NCI-H774 (cell line): ENCODE data around the gene TLR7.

Source experiments
- DNase-seq: peaks from one replicate; lab custom pipeline; 2025; lab: John Stamatoyannopoulos, UW

The TLR7 gene

DNA sequence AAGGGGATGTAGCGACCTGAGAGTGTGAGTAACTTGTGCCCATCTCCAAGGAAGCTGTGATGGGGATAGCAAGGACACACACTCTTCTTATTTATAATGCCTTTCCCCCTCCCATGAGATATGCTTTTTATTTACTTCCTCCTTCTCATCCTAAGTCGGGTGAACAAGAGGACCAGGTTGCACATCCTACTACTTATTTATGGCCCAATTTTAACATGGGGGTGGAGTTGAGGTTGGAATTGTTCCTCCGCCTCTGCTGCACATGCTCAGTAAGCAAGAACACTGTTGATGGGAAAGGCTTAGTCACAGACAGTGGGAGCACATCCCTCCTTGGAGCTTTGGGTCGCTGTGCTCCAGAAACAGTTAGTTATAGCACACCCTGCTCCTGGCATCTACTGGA, 24.3 kb downstream of the TLR7 start:
- no peak for DNase-seq

DNA sequence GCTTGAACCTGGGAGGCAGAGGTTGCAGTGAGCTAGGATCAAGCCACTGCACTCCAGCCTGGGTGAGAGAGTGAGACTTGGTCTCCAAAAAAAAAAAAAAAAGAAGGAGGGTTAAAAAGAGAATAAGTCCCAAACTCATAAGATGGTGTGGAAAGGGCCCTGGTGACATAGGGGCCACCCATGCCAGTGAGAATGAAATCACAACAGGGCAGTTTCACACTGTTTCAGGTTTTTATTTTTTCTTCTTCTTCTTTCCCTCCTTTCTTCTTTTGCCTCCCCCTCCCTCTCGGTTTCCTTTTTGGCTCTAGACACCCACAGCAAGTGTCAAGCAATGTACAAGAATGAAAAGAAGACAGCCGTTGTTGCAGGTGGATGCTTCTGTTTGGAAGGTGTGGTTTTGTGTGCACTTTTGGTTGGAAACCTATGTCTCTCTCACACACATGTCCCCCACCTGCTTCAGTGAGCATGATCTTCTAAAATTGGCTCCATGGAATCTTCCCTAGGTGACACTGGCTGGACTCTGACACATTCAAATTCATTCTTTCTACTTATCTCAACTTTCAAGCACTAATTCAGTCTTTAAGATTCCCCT, 25.1 kb downstream of the TLR7 start:
- DNase-seq, result no peak

DNA sequence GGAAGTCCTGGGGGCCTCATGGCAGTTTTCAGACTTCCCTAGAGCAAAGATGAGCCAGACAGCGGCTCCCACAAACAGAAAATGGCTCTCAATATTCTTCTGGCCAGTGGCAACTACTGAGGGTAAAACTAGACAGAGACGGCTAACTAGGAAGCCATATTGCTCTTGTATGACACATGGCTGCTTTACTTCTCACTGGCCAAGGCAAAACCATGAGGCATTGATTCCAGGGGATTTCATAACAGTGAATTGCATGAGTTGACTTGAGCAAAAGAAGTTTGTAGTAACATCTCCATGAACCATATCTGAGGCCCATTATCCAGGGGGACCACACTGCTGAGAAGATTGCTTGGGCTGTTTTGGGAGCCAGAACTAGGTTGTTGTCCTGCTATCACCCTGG, 25.8 kb downstream of the TLR7 start:
- DNase-seq, result no peak

DNA sequence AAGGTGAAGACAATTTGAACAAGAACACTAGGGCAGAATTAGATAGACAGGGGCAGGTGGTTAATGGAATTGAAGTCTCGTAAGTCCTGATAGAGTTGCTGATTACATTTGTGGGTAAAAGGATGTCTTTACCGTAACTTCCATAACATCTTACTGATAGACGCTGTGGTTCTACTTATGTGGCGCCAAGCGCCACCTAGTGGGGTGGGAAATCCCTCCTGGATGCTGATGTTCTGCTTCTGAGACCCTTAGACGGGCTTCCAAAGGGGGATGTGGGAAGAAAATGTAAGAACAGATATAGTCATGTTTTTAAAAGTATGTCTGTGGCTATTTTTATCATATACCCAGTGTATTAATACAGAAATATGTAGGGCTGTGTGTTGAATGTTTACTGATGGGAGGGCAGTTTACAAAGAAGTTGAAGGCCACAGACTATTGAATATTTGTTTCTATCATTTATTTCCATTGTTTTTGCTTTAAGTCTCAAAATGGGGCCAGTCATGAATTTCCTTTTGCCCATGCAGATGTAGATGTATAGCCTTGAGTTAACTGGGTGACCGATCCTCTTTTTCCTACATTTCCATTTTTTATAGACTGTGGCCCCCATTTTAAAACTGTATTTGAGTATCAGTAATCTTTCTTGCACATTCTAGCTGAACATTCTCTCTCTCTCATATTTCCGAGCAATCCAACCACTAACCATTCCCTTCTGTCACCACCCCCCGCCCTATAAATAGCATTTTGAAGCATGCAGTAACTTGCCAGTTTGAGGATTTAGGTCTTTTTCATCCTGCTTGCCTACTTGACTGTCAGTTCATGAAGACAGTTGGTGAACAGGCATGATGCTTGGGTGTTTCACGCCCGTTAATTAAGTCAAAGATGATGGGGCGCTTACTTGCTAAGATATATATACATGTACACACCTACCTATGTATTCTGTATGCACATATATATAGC, 27.5 kb downstream of the TLR7 start:
- no peak for DNase-seq

- DNase-seq, result no peak
Measured at GRCh38 chrX:12895866-12896265, 29.0 kb downstream of the TLR7 start.

- no peak for DNase-seq
Measured at GRCh38 chrX:12896935-12897334, 30.1 kb downstream of the TLR7 start.

- DNase-seq, result no peak
Measured at GRCh38 chrX:12898073-12898472, 31.2 kb downstream of the TLR7 start.

DNA sequence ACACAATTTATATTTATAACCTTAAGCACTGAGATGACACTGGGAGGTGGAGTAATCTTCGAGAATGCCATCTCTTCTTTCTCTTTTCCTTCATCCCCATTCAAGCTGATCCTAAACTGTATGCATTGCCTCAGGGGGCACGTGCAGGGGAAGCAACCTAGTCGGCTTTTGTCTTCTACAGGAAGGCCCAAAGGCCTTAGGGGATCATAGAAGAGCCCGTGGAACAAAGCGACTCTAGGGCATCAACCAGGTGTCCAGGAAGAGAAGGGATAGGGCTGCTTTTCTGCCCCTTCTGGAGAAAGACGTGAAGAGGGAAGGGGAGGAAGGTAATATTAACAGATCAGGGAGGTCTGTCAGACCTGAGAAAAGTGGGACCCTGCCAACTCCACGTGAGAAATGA, 32.6 kb downstream of the TLR7 start:
- no peak for DNase-seq

DNA sequence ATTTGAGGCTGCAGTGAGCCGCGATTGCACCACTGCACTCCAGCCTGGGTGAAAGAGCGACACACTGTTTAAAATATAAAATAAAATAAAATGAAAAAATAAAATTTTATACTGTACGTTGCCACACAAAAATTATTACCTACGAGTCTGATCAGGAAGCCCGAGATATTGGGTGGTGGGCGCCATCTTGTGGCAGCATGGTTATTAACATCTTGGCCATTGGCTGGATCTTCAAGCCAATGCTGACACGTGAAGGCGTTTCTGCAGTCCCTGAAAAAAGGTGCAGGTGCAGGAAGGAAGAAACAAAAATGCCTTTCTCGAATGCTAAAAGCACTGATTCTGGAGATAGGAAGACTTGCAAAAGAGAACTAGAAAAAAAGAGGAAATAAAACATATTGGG, 34.6 kb downstream of the TLR7 start:
- DNase-seq, result no peak

- no peak for DNase-seq
Measured at GRCh38 chrX:12903646-12904045, 36.8 kb downstream of the TLR7 start.

DNA sequence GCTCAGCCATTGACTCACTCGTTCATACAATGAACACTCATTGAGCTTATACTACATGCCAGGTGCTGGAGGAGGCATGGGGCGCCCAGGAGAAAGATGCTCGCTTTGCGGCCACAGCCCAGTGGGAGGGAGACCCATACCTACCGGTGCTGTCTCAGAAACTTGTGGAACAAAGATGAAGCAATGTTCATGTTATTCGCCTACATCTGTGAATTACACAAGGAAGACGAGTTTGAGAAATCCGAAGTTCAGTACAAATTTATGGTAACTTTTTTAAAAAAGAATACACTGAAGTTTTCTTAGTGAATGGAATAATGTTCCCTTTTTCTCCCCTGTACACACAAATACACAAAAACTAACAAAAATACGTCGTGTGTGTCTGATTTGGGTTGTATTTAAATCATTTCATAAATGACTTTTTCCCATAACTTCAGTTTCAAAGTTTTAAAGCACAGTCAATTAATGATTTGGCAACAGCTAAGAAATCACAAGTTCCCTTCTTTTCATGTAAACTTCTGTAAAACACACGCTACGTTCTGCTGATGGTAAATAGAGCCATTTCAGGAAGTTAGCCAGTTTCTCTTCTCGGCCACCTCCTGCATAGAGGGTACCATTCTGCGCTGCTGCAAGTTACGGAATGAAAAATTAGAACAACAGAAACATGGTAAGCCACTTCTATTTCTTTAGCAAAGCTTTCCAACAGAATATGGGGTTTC, 39.3 kb downstream of the TLR7 start, which contains the start of gene TLR8:
TSS of gene TLR8 (plus strand) at position 575 of the 716 bp plus-strand sequence. CDS start at position 662, 87 bp downstream.
- no peak for DNase-seq

DNA sequence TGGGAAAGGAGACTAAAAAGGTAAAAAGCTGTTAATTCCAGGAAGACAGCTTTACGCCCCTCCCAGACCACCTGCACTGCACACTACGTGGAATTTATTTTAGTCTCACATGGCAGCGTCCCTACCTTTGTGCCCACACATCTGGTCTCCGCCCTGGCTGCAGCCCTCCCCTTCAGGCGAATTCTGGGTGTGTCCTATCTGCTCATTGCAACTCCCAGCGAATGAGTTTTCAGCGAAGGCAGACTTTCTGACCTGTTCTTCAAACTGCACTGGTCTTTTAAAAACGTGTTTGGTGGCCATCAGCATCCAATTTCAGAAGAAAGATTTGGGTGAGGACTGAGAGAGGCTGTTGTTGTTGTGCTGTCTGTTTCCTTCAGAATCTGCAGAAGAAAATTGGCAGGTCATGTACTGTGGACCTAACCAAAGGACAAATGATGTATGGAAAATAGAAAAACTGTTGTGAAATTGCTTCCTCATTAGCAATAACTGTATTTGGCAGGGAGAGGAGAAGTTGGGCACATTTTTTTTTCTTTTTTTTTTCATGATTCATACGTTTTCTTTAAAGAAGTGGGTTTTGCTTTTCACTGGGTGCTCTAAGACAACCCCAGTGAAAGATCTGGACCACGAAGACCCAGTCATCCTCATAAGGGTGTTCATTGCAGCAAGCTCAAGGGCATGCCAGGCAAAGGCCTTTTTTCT, 43.7 kb downstream of the TLR7 start:
- no peak for DNase-seq

DNA sequence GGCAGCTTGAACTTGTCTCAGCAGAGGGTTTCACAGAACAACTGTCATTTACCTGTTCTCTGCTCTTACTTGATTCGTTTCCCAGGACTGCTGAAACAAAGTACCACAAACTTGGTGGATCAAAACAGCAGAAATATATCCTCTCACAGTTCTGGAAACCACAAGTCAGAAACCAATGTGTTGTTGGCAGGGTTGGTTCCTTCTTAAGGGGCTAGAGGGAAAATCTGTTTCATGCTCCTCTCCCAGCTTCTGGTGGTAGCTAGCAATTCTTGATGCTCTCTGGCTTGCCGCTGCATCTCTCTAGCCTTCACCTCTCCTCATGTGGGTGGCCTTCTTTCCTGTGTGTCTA, 44.2 kb downstream of the TLR7 start:
- DNase-seq, result no peak

DNA sequence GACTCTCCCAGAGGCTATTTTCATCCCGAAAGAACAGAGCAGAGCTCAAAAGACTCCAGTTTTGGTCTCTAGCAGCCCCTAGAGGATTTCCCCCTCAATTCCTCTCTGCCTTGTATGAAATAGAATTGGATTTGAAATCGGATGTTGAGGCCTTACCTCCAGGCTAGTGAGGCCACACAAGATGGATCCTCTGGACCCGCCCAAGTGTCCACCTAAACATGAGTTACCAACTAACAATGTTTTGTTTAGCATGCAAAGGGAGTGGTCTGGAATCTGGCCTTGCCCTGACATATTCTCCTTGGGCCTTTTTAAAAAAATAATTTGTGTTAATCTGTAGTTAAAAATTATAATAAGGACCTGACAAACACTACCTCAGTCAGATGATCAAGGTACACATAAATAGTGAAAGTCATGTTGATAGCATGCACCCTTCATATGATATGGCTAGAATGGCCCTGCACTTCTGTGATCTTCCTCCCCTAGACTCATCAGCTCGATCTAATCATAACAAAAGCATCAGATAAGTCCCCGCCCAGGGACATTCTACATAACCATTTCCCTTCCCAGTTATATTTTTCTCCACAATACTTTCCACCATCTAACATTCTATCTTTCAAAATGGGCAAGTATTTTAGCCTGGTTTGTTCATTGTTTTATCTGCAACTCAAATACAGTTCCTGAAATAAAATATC, 46.1 kb downstream of the TLR7 start:
- no peak for DNase-seq

DNA sequence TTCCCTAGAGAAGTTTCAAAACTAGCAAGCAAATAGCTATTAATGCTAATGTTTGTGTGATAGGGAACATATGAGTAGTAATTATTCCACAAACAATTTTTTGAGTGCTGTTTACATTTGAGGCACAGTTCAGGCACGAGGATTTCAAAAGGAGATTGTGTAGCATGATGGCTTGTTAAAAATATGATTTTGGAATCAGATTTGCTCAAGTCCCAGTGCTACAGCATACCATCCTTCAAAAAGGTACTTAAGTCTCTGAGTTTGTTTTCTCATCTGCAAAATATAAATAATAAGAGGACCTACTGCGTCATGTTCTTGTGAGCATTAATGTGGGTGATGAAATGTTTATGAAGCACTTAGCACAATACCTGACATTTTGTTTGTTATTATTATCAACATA, 50.9 kb downstream of the TLR7 start:
- DNase-seq, result no peak

GRCh38 chrX:12919051-12919450, 52.2 kb downstream of the TLR7 start:
- no peak for DNase-seq

DNA sequence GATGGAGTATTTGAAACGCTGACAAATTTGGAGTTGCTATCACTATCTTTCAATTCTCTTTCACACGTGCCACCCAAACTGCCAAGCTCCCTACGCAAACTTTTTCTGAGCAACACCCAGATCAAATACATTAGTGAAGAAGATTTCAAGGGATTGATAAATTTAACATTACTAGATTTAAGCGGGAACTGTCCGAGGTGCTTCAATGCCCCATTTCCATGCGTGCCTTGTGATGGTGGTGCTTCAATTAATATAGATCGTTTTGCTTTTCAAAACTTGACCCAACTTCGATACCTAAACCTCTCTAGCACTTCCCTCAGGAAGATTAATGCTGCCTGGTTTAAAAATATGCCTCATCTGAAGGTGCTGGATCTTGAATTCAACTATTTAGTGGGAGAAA, 52.7 kb downstream of the TLR7 start:
- no peak for DNase-seq

GRCh38 chrX:12920990-12921389, 54.1 kb downstream of the TLR7 start:
- no peak for DNase-seq

DNA sequence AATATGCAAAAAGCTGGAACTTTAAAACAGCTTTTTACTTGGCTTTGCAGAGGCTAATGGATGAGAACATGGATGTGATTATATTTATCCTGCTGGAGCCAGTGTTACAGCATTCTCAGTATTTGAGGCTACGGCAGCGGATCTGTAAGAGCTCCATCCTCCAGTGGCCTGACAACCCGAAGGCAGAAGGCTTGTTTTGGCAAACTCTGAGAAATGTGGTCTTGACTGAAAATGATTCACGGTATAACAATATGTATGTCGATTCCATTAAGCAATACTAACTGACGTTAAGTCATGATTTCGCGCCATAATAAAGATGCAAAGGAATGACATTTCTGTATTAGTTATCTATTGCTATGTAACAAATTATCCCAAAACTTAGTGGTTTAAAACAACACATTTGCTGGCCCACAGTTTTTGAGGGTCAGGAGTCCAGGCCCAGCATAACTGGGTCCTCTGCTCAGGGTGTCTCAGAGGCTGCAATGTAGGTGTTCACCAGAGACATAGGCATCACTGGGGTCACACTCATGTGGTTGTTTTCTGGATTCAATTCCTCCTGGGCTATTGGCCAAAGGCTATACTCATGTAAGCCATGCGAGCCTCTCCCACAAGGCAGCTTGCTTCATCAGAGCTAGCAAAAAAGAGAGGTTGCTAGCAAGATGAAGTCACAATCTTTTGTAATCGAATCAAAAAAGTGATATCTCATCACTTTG, 55.2 kb downstream of the TLR7 start:
- no peak for DNase-seq

- no peak for DNase-seq
Measured at GRCh38 chrX:12922599-12922919, 55.7 kb downstream of the TLR7 start.

- no peak for DNase-seq
Measured at GRCh38 chrX:12929701-12930100, 62.8 kb downstream of the TLR7 start.
